NCI-H446 treated with DMSO at 0.1 percent for 48 hours (cell line): ENCODE measurements around the gene FMNL1.
A peak's percentile ranks its signal among the peaks of the same experiment; 100 is the strongest.
"Not testable (repeated sequence)": the region's sequence is repeated elsewhere in the genome, so short reads cannot be mapped to it uniquely, and the experiment has no call there.

Source experiments
- DNase-seq: peaks from one replicate; lab custom pipeline; 2025; lab: John Stamatoyannopoulos, UW

The FMNL1 gene

GRCh38 chr17:45235416-45236281 is 14.0 kb downstream of the FMNL1 start:
- DNase-seq = peak; percentile 16

GRCh38 chr17:45236282-45236606 is 14.6 kb downstream of the FMNL1 start:
- DNase-seq = no peak

GRCh38 chr17:45237686-45238085 is 16.0 kb downstream of the FMNL1 start:
- no peak for DNase-seq

- no peak for DNase-seq
Observed at GRCh38 chr17:45238155-45238774, 16.6 kb downstream of the FMNL1 start.

GRCh38 chr17:45240905-45241327 is 19.2 kb downstream of the FMNL1 start:
- no peak for DNase-seq

GRCh38 chr17:45241328-45242028 is 19.8 kb downstream of the FMNL1 start:
- DNase-seq = no peak

GRCh38 chr17:45242029-45242414 is 20.3 kb downstream of the FMNL1 start:
- no peak for DNase-seq

- no peak for DNase-seq
Observed at GRCh38 chr17:45243750-45244149, 22.1 kb downstream of the FMNL1 start.

- no peak for DNase-seq
Observed at GRCh38 chr17:45244725-45245656, 23.3 kb downstream of the FMNL1 start.

- no peak for DNase-seq
Observed at GRCh38 chr17:45246338-45246737, 24.7 kb downstream of the FMNL1 start.

GRCh38 chr17:45246861-45247428 is 25.3 kb downstream of the FMNL1 start:
- no peak for DNase-seq

- DNase-seq = peak; percentile 82
Observed at GRCh38 chr17:45247429-45248131, 25.9 kb downstream of the FMNL1 start.

- no peak for DNase-seq
Observed at GRCh38 chr17:45248132-45248957, 26.7 kb downstream of the FMNL1 start.

- no peak for DNase-seq
Observed at GRCh38 chr17:45251931-45252330, 30.2 kb downstream of the FMNL1 start.

- not testable (repeated sequence) for DNase-seq
Observed at GRCh38 chr17:45253237-45253636, 31.6 kb downstream of the FMNL1 start.

GRCh38 chr17:45253879-45254278 is 32.2 kb downstream of the FMNL1 start:
- DNase-seq = no peak

- no peak for DNase-seq
Observed at GRCh38 chr17:45255358-45255757, 33.7 kb downstream of the FMNL1 start.

GRCh38 chr17:45256114-45256966 is 34.7 kb downstream of the FMNL1 start:
- no peak for DNase-seq

- no peak for DNase-seq
Observed at GRCh38 chr17:45257115-45257514, 35.4 kb downstream of the FMNL1 start.
